Gastrocnemius medialis (tissue), 4 donors: ENCODE measurements around the gene THADA. TPM values are rescaled to one million over a fixed set of nuclear protein-coding genes. Genes with fewer than 3 reads are reported as not detected.

ENCODE experiments used
- ATAC-seq, 2 donors: fragments of 150-250 bp; one replicate each; pipeline ENCODE4 v1.9.1; 2016
- DNase-seq, 2 donors: peaks; one replicate each; pipeline ENCODE4 v3.0.0-alpha.2; 2019
- H3K27ac ChIP-seq, 4 donors: fragments of 200-600 bp; sonication (generic); 1 replicate in 1 of 4; 2 replicates in 3 of 4; pipeline ENCODE4 v1.5.1; 2016 to 2018; ENCODE audit warnings: mild to moderate bottlenecking in 2 of 4, moderate library complexity in 1 of 4
- H3K27me3 ChIP-seq, 3 donors: fragments of 200-600 bp; sonication (generic) in 2 of 3; 1 replicate in 1 of 3; 2 replicates in 2 of 3; pipeline versions ENCODE4 v1.5.1 to v1.6.0; 2016 to 2019; ENCODE audit warnings: mild to moderate bottlenecking in 1 of 3, moderate library complexity in 1 of 3
- H3K36me3 ChIP-seq, 2 donors: fragments of 200-600 bp; sonication (generic) in 1 of 2; one replicate each; pipeline ENCODE4 v1.5.1; 2017 to 2018
- H3K4me1 ChIP-seq, 2 donors: fragments of 200-600 bp; sonication (generic) in 1 of 2; one replicate each; pipeline ENCODE4 v1.5.1; 2016 to 2017; ENCODE audit warnings: mild to moderate bottlenecking in 2 of 2
- H3K4me3 ChIP-seq, 4 donors: fragments of 200-600 bp; sonication (generic) in 3 of 4; 1 replicate in 1 of 4; 2 replicates in 3 of 4; pipeline ENCODE4 v1.5.1; 2016 to 2019; ENCODE audit warnings: mild to moderate bottlenecking in 2 of 4
- H3K9me3 ChIP-seq, 3 donors: fragments of 200-600 bp; sonication (generic) in 2 of 3; 1 replicate in 1 of 3; 2 replicates in 2 of 3; pipeline ENCODE4 v1.5.1; 2016 to 2019
- CTCF ChIP-seq, 5 experiments: fragments of 450-650 bp in 3 of 5; fragments of 200-600 bp in 2 of 5; sonication (generic) in 2 of 5; IDR thresholded peaks in 4 of 5; conservative IDR thresholded peaks in 1 of 5; 1 replicate in 4 of 5; 2 replicates in 1 of 5; pipeline ENCODE4 v1.5.1; 2016 to 2019; ENCODE audit warnings: antibody characterized with exemption in 5 of 5, mild to moderate bottlenecking in 3 of 5, moderate library complexity in 3 of 5
- POLR2A ChIP-seq, 2 donors: fragments of 450-650 bp; IDR thresholded peaks; one replicate each; pipeline ENCODE4 v1.6.1; 2017; ENCODE audit warnings: antibody characterized with exemption in 2 of 2, mild to moderate bottlenecking in 2 of 2, moderate library complexity in 2 of 2
- in situ Hi-C, 4 donors: fragments of 200-750 bp; cut with MboI; loops; one replicate each; pipeline versions ENCODE4 v1.15.0 to v1.8.0; 2017; ENCODE audit warnings: low sequenced_read_pairs in 4 of 4
- intact Hi-C: fragments of 100-400 bp; cut with DNase I; formaldehyde crosslinking; loops from one replicate; pipeline ENCODE4 v1.15.1; 2023; ENCODE audit warnings: low total_unique reads
- total RNA-seq, 4 donors: library from RNA; depleted of rRNA; stranded (reverse); fragments of >200 nt; gene quantifications; one replicate each; pipeline versions ENCODE4 v1.1.0 to v1.2.3, GENCODE V29; 2016

THADA gene
- total RNA-seq, 4 donors from 2014 or later, result 13.6 to 19.0 (median 16.2) TPM

GRCh38 chr2:43410055-43410604 lies 185.7 kb downstream of the THADA start:
- peaks cover 28 to 63% of the 10 kb centered on the region in 2 donors for H3K4me1 ChIP-seq
- ATAC-seq (no peak), DNase-seq (no peak)
- no peaks in the 10 kb centered on the region for H3K9me3 ChIP-seq
- TF ChIP-seq CTCF (IDR thresholded peaks at IDR 0.05 in 4 of 5, conservative IDR thresholded peaks at IDR 0.05 in 1 of 5), result no peak
- no peak for TF ChIP-seq POLR2A (IDR thresholded peaks at IDR 0.05)
- no peaks in the 10 kb centered on the region for H3K36me3 ChIP-seq
- H3K27me3 ChIP-seq, result no peaks in the 10 kb centered on the region
- H3K4me3 ChIP-seq, result no peak overlapping the region
- intact Hi-C loops, result no loop called here
- in situ Hi-C loops, result no loop called here
- H3K27ac ChIP-seq, result no peak overlapping the region

GRCh38 chr2:43408407-43409160 lies 187.3 kb downstream of the THADA start:
- TF ChIP-seq POLR2A (IDR thresholded peaks at IDR 0.05) (no peak), CTCF (IDR thresholded peaks at IDR 0.05 in 4 of 5, conservative IDR thresholded peaks at IDR 0.05 in 1 of 5) (no peak)
- Histone ChIP-seq H3K36me3 (no peaks in the 10 kb centered on the region), H3K4me3 (no peak overlapping the region), H3K27ac (no peak overlapping the region), H3K27me3 (no peaks in the 10 kb centered on the region), H3K4me1 (peaks cover 18 to 48% of the 10 kb centered on the region in 2 donors), H3K9me3 (no peaks in the 10 kb centered on the region)
- ATAC-seq, result peak in 1 of 2 donors; percentile 50
- intact Hi-C loops (no loop called here), in situ Hi-C loops (no loop called here)
- DNase-seq, result no peak

GRCh38 chr2:43407935-43408334 lies 187.9 kb downstream of the THADA start:
- H3K27ac ChIP-seq, result no peak overlapping the region
- no peaks in the 10 kb centered on the region for H3K27me3 ChIP-seq
- ATAC-seq (no peak), DNase-seq (no peak)
- no peaks in the 10 kb centered on the region for H3K36me3 ChIP-seq
- in situ Hi-C loops (no loop called here), intact Hi-C loops (no loop called here)
- no peaks in the 10 kb centered on the region for H3K9me3 ChIP-seq
- H3K4me1 ChIP-seq, result peaks cover 17 to 45% of the 10 kb centered on the region in 2 donors
- no peak overlapping the region for H3K4me3 ChIP-seq
- TF ChIP-seq POLR2A (IDR thresholded peaks at IDR 0.05), result no peak
- no peak for TF ChIP-seq CTCF (IDR thresholded peaks at IDR 0.05 in 4 of 5, conservative IDR thresholded peaks at IDR 0.05 in 1 of 5)

GRCh38 chr2:43406651-43407279 lies 189.1 kb downstream of the THADA start:
- ATAC-seq (no peak), DNase-seq (no peak)
- H3K36me3 ChIP-seq, result no peaks in the 10 kb centered on the region
- no peak overlapping the region for H3K27ac ChIP-seq
- no peak overlapping the region for H3K4me3 ChIP-seq
- H3K9me3 ChIP-seq, result no peaks in the 10 kb centered on the region
- H3K27me3 ChIP-seq, result no peaks in the 10 kb centered on the region
- no peak for TF ChIP-seq POLR2A (IDR thresholded peaks at IDR 0.05)
- no peak for TF ChIP-seq CTCF (IDR thresholded peaks at IDR 0.05 in 4 of 5, conservative IDR thresholded peaks at IDR 0.05 in 1 of 5)
- peaks cover 14 to 33% of the 10 kb centered on the region in 2 donors for H3K4me1 ChIP-seq
- intact Hi-C loops, result no loop called here
- in situ Hi-C loops, result no loop called here
